Colon (tissue), 2 donors: ENCODE results near the gene HNRNPC.
"Not testable (repeated sequence)": the region's sequence is repeated elsewhere in the genome, so short reads cannot be mapped to it uniquely, and the experiment has no call there.

Experiments used
- FAIRE-seq: peaks from 2 replicates; lab custom pipeline; 2012; peaks lifted over from hg19 to GRCh38; lab: Jason Lieb, UNC
- donor health status: control.
- donor health status: control.

HNRNPC gene

GRCh38 chr14:21191809-21192446 lies 77.3 kb downstream of the HNRNPC start:
- FAIRE-seq: no peak

GRCh38 chr14:21191261-21191808 lies 77.9 kb downstream of the HNRNPC start:
- no peak for FAIRE-seq

- no peak for FAIRE-seq
Measured at GRCh38 chr14:21185491-21185890, 83.8 kb downstream of the HNRNPC start.

GRCh38 chr14:21184254-21184653 lies 85.0 kb downstream of the HNRNPC start:
- FAIRE-seq: no peak

- no peak for FAIRE-seq
Measured at GRCh38 chr14:21182166-21182565, 87.1 kb downstream of the HNRNPC start.

GRCh38 chr14:21171128-21171527 lies 98.1 kb downstream of the HNRNPC start:
- no peak for FAIRE-seq

- FAIRE-seq: no peak
Measured at GRCh38 chr14:21169573-21169972, 99.7 kb downstream of the HNRNPC start.

- FAIRE-seq: no peak
Measured at GRCh38 chr14:21168055-21168454, 101.2 kb downstream of the HNRNPC start.

- not testable (repeated sequence) for FAIRE-seq
Measured at GRCh38 chr14:21165670-21166069, 103.6 kb downstream of the HNRNPC start.

GRCh38 chr14:21165002-21165605 lies 104.1 kb downstream of the HNRNPC start:
- FAIRE-seq: not testable (repeated sequence)

- no peak for FAIRE-seq
Measured at GRCh38 chr14:21163871-21164291, 105.4 kb downstream of the HNRNPC start.

GRCh38 chr14:21162081-21162480 lies 107.2 kb downstream of the HNRNPC start:
- no peak for FAIRE-seq

GRCh38 chr14:21160061-21160610 lies 109.1 kb downstream of the HNRNPC start:
- FAIRE-seq: no peak
